Measurements from ENCODE around the gene RNF125.
"Not testable (repeated sequence)": the region's sequence is repeated elsewhere in the genome, so short reads cannot be mapped to it uniquely, and the experiment has no call there.

RNF125 gene

GRCh38 chr18:32011193-32011592 lies 7.4 kb upstream of the RNF125 start:
- no peak overlapping the region for H3K9ac ChIP-seq (ENCODE audit: low read length)
- H4K20me1 ChIP-seq (ENCODE audit: low read depth, low read length): no peaks in the 10 kb centered on the region
- no peaks in the 10 kb centered on the region for H3K9me2 ChIP-seq (replicated peaks; ENCODE audit: insufficient read depth, low read length)
- no peak overlapping the region for H3K27ac ChIP-seq (ENCODE audit: low read depth, low read length)
- H3K4me3 ChIP-seq (ENCODE audit: insufficient read depth, low read length, poor library complexity, severe bottlenecking): no peak overlapping the region
- H2AFZ ChIP-seq (ENCODE audit: low read depth, low read length, severe bottlenecking): no peak overlapping the region
- H3K79me2 ChIP-seq (ENCODE audit: insufficient read depth, low read length): no peaks in the 10 kb centered on the region
- no peaks in the 10 kb centered on the region for H3F3A ChIP-seq (ENCODE audit: insufficient read depth)
- no peaks in the 10 kb centered on the region for H3K27me3 ChIP-seq (ENCODE audit: low read length)
- H3K9me3 ChIP-seq (ENCODE audit: insufficient read depth, low read length): no peaks in the 10 kb centered on the region
- TF ChIP-seq CTCF (IDR thresholded peaks at IDR 0.05; ENCODE audit: insufficient read depth, low read length, poor library complexity, severe bottlenecking) (no peak), EZH2phosphoT487 (conservative IDR thresholded peaks at IDR 0.05; ENCODE audit: low read length) (no peak)
- H3K36me3 ChIP-seq (ENCODE audit: low read length): no peaks in the 10 kb centered on the region
- H3K4me2 ChIP-seq (ENCODE audit: low read depth, low read length, poor library complexity, severe bottlenecking): no peak overlapping the region

- Histone ChIP-seq H3K9me3 (ENCODE audit: insufficient read depth, low read length) (no peaks in the 10 kb centered on the region), H3K4me3 (ENCODE audit: insufficient read depth, low read length, poor library complexity, severe bottlenecking) (peak overlapping the region; percentile 44), H3K27me3 (ENCODE audit: low read length) (no peaks in the 10 kb centered on the region), H3K9ac (ENCODE audit: low read length) (peak overlapping the region; percentile 30; the same call in 1 of the 2 replicates), H4K20me1 (ENCODE audit: low read depth, low read length) (no peaks in the 10 kb centered on the region), H3K36me3 (ENCODE audit: low read length) (no peaks in the 10 kb centered on the region), H3K79me2 (ENCODE audit: insufficient read depth, low read length) (no peaks in the 10 kb centered on the region), H3K4me2 (ENCODE audit: low read depth, low read length, poor library complexity, severe bottlenecking) (peak overlapping the region; percentile 55), H2AFZ (ENCODE audit: low read depth, low read length, severe bottlenecking) (peak overlapping the region; percentile 42), H3K9me2 (replicated peaks; ENCODE audit: insufficient read depth, low read length) (no peaks in the 10 kb centered on the region), H3F3A (ENCODE audit: insufficient read depth) (no peaks in the 10 kb centered on the region), H3K27ac (ENCODE audit: low read depth, low read length) (no peak overlapping the region)
- TF ChIP-seq EZH2phosphoT487 (conservative IDR thresholded peaks at IDR 0.05; ENCODE audit: low read length) (no peak), CTCF (IDR thresholded peaks at IDR 0.05; ENCODE audit: insufficient read depth, low read length, poor library complexity, severe bottlenecking) (no peak)
These were observed 775 bp downstream of the RNF125 start for GRCh38 chr18:32019251-32019948.

- H3K9me2 ChIP-seq (replicated peaks; ENCODE audit: insufficient read depth, low read length); H3F3A ChIP-seq (ENCODE audit: insufficient read depth); H3K27me3 ChIP-seq (ENCODE audit: low read length); H3K9ac ChIP-seq (ENCODE audit: low read length); H3K36me3 ChIP-seq (ENCODE audit: low read length); H3K9me3 ChIP-seq (ENCODE audit: insufficient read depth, low read length); H4K20me1 ChIP-seq (ENCODE audit: low read depth, low read length); H2AFZ ChIP-seq (ENCODE audit: low read depth, low read length, severe bottlenecking); H3K27ac ChIP-seq (ENCODE audit: low read depth, low read length); H3K4me3 ChIP-seq (ENCODE audit: insufficient read depth, low read length, poor library complexity, severe bottlenecking); H3K79me2 ChIP-seq (ENCODE audit: insufficient read depth, low read length): not testable (repeated sequence)
- H3K4me2 ChIP-seq (ENCODE audit: low read depth, low read length, poor library complexity, severe bottlenecking): peak overlapping the region; percentile 55
These were observed 1.5 kb downstream of the RNF125 start for GRCh38 chr18:32019949-32020625.

Data from SU-DHL-6 (cell line).